B cell (primary cell): Measurements from ENCODE around the gene SH3GL1.

ENCODE experiments used
- EZH2 ChIP-seq: IDR thresholded peaks from 2 replicates; pipeline ENCODE4 v1.6.1; 2012; ENCODE audit warnings: borderline replicate concordance, low read depth, mild to moderate bottlenecking, moderate library complexity, low read length; ENCODE audit not compliant: insufficient read depth, poor library complexity, severe bottlenecking
- TF ChIP-seq, protein P1 (sequence below): fragments of 200-600 bp; IDR thresholded peaks from one replicate; pipeline ENCODE4 v1.8.0; 2022; ENCODE audit warnings: antibody characterized with exemption, mild to moderate bottlenecking

- TF ChIP-seq, protein P1, sequence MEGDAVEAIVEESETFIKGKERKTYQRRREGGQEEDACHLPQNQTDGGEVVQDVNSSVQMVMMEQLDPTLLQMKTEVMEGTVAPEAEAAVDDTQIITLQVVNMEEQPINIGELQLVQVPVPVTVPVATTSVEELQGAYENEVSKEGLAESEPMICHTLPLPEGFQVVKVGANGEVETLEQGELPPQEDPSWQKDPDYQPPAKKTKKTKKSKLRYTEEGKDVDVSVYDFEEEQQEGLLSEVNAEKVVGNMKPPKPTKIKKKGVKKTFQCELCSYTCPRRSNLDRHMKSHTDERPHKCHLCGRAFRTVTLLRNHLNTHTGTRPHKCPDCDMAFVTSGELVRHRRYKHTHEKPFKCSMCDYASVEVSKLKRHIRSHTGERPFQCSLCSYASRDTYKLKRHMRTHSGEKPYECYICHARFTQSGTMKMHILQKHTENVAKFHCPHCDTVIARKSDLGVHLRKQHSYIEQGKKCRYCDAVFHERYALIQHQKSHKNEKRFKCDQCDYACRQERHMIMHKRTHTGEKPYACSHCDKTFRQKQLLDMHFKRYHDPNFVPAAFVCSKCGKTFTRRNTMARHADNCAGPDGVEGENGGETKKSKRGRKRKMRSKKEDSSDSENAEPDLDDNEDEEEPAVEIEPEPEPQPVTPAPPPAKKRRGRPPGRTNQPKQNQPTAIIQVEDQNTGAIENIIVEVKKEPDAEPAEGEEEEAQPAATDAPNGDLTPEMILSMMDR: no peak
- no peak for TF ChIP-seq EZH2
Measured at GRCh38 chr19:4385291-4386040, 14.9 kb downstream of the SH3GL1 start.
